K562 (cell line): Measurements from ENCODE around the gene SLC13A3. TPM values are rescaled to one million over a fixed set of nuclear protein-coding genes. Genes with fewer than 3 reads are reported as not detected.

ENCODE experiments used
- KLF10 ChIP-seq: fragments of 250-450 bp; sonication (Bioruptor Pico); IDR thresholded peaks from 2 replicates; pipeline ENCODE4 v1.6.1; 2021; ENCODE audit warnings: matching md5 sums
- MGA ChIP-seq: fragments of 450-650 bp; IDR thresholded peaks from 2 replicates; pipeline ENCODE4 v1.6.1; 2016; ENCODE audit warnings: mild to moderate bottlenecking, moderate library complexity
- NCOA6 ChIP-seq: fragments of 450-650 bp; IDR thresholded peaks from 2 replicates; pipeline ENCODE4 v1.6.1; 2017; ENCODE audit warnings: mild to moderate bottlenecking
- NELFE ChIP-seq: IDR thresholded peaks from 2 replicates; pipeline ENCODE4 v1.6.1; 2011; ENCODE audit warnings: mild to moderate bottlenecking; ENCODE audit not compliant: insufficient read depth, insufficient read length
- PTTG1 ChIP-seq: fragments of 450-650 bp; IDR thresholded peaks from 2 replicates; pipeline ENCODE4 v1.6.1; 2016; ENCODE audit warnings: low read depth, mild to moderate bottlenecking, missing genetic modification characterization, missing compliant biosample characterization
- RERE ChIP-seq: sonication (generic); formaldehyde crosslinking; IDR thresholded peaks from 2 replicates; pipeline ENCODE4 v1.8.0; 2023; ENCODE audit warnings: missing genetic modification reagents, mild to moderate bottlenecking, borderline replicate concordance
- SIX5 ChIP-seq, 2 experiments: IDR thresholded peaks; 2 replicates each; pipeline ENCODE4 v1.6.1; 2011; ENCODE audit warnings: low read length in 2 of 2, borderline replicate concordance in 1 of 2, low read depth in 1 of 2, mild to moderate bottlenecking in 1 of 2, moderate library complexity in 1 of 2; ENCODE audit not compliant: insufficient read depth in 1 of 2
- ZNF134 ChIP-seq: fragments of 250-450 bp; sonication (Bioruptor Pico); conservative IDR thresholded peaks from 2 replicates; pipeline ENCODE4 v1.4.0; 2020
- polyA plus RNA-seq, 8 experiments: library from polyadenylated mRNA; depleted of rRNA in 4 of 8; stranded (reverse) in 5 of 8; unstranded in 3 of 8; fragments of >200 nt; fragmentation: Nextera tagmentation in 2 of 8; fragmentation: Illumina TruSeq in 1 of 8; extraction: Ambion mirVana in 2 of 8; extraction: Trizol in 1 of 8; gene quantifications; 2 replicates each; pipeline versions ENCODE4 v1.2.1 to v1.2.3, GENCODE V29; 2011 to 2014; ENCODE audit warnings: inconsistent platforms in 1 of 8, missing spikeins in 1 of 8
- total RNA-seq, 7 experiments: library from RNA; depleted of rRNA in 6 of 7; stranded (reverse); fragments of >200 nt in 6 of 7; fragmentation: Illumina TruSeq in 2 of 7; extraction: Trizol in 2 of 7; gene quantifications; 2 replicates each; pipeline versions ENCODE4 v1.2.1 to v1.2.3, GENCODE V29; 2011 to 2021; ENCODE audit warnings: low replicate concordance in 1 of 7

Gene SLC13A3
- total and polyA plus RNA-seq, 9 of the 15 experiments (the other 6 are each of a cell fraction or from before 2014, with no cell fraction given), result 5.5 to 16.4 (median 8.5) TPM

GRCh38 chr20:46640044-46640443 lies 11.2 kb downstream of the SLC13A3 start (continued):
- TF ChIP-seq KLF10 (no peak), SIX5 (IDR thresholded peaks at IDR 0.05; ENCODE audit: borderline replicate concordance in 1 of 2, insufficient read depth in 1 of 2, low read depth in 1 of 2, low read length in 2 of 2) (no peak), MGA (no peak), RERE (CRISPR knock-in tag) (no peak), NELFE (no peak), ZNF134 (CRISPR knock-in tag) (no peak), NCOA6 (no peak), PTTG1 (no peak)
